ENCODE data around the gene TRPM4.
"Not testable (repeated sequence)": the region's sequence is repeated elsewhere in the genome, so short reads cannot be mapped to it uniquely, and the experiment has no call there.

Gene TRPM4

DNA sequence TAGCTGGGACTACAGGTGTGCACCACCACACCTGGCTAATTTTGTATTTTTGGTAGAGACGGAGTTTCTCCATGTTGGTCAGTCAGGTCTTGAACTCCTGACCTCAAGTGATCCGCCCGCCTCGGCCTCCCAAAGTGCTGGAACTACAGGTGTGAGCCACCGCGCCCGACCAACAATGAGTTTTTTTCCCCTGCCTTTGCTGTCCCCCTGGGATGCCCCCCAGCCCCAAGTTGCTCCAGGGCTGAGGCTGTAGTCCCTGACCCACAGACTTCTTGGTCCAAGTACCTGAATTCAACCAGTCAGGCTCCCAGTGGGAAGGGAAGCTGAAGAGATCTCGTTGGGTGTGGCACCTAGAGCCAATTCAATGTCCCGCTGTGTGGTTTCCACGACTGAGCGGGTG is 66.8 kb downstream of the TRPM4 start:
- DNase-seq (ENCODE audit: low read depth in 2 of 3, low spot score in 1 of 3): not testable (repeated sequence)

DNA sequence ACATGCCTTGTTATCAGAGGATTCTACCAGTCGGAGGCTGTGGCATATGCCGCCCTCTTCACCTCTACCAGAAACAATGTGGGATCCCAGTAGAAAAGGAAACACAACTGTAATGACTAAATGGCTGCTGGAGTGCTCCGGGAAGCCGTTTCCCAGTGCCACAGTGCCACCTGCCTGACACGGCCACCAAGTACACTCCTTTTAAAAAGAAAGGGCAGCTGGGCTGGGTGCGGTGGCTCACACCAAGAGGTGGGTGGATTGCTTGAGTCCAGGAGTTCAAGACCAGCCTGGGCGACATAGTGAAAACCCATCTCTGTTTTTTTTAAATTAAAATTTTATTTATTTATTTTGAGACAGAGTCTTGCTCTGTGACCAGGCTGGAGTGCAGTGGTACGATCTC is 67.3 kb downstream of the TRPM4 start:
- DNase-seq (ENCODE audit: low read depth in 2 of 3, low spot score in 1 of 3): no peak

DNA sequence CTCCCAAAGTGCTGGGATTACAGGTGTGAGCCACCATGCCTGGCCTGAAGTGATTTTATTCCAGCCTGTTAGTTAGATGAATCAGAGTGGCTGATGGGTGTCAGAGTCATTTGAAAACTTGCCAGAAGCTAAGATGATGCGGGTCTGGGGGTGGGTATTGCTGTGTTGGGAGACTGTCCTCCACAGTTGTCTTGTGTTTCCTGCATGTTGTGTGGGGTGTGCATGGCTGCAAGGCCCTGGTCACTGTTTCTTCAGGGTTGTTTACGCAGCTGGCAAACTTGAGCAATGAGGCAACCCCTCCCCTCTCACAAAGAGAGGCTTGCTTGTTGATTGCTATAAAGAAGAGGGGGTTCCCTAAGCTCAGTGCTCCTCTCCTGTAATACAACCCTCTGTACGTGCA is 71.8 kb downstream of the TRPM4 start:
- no peak for DNase-seq (ENCODE audit: low read depth in 2 of 3, low spot score in 1 of 3)

DNA sequence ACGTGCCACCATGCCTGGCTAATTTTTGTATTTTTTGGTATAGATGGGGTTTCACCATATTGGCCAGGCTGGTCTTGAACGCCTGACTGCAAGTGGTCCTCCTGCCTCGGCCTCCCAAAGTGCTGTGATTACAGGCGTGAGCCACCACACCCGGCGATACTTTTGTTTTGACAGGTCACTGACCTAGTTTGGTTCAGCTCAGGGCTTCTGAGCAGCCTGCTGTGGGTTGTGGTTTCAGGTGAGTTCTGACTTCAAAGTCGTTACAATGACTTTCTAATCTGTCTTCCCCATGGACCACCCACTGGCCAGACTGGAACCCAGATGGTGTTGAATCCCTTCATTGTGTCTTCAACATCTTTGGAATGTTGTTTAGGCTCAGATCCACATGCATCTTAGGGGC is 73.8 kb downstream of the TRPM4 start:
- DNase-seq (ENCODE audit: low read depth in 2 of 3, low spot score in 1 of 3): no peak

DNA sequence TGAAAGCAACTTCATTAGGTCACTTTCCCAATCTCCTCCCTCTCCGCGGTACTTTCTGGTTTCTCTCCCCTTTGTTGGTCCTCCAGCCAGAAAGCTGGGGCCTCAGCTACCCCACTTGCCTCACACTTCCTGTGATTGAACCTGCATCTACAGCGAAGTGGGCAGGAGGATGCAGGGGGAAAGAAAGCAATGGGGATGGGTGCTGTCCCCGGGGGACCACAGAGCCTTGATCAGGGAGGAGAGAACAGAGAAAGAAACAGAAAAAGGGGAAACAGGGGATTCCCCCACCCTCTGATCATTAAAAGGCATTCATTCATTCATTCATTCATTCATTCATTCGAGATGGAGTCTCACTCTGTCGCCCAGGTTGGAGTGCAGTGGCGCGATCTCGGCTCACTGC is 74.2 kb downstream of the TRPM4 start:
- no peak for DNase-seq (ENCODE audit: low read depth in 2 of 3, low spot score in 1 of 3)

DNA sequence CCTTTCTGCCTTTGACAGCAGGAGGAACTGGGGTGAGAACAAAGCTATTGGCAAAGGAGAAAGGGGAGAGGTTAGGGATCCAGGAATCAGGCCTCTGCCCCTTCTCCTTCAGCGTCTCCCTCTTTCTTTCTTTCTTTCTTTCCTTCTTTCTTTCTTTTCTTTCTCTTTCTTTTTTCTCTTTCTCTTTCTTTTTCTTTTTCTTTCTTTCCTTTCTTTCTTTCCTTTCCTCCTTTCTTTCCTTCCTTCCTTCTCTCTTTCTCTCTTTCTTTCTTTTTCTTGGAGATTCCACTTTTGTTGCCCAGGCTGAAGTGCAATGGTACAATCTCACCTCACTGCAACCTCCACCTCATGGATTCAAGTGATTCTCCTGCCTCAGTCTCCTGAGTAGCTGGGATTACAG is 75.6 kb downstream of the TRPM4 start:
- DNase-seq (ENCODE audit: low read depth in 2 of 3, low spot score in 1 of 3): no peak

DNA sequence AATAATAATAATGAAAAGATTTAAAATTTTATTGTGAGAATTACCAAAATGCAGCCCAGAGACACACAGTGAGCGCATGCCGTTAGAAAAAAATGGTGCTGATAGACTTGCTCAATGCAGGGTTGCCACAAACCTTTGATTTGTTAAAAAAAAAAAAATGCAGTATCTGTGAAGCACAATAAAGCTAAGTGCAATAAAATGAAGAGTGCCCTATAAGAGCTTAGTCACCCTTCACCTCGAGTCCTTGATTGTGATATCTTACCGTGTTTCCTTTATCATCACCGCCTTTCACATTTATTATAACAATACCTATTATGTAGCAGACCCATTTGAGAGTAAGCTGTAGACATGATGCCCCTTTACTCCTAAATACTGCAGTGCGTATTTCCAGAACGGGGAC is 84.2 kb downstream of the TRPM4 start:
- DNase-seq (ENCODE audit: low read depth in 2 of 3, low spot score in 1 of 3): no peak

DNA sequence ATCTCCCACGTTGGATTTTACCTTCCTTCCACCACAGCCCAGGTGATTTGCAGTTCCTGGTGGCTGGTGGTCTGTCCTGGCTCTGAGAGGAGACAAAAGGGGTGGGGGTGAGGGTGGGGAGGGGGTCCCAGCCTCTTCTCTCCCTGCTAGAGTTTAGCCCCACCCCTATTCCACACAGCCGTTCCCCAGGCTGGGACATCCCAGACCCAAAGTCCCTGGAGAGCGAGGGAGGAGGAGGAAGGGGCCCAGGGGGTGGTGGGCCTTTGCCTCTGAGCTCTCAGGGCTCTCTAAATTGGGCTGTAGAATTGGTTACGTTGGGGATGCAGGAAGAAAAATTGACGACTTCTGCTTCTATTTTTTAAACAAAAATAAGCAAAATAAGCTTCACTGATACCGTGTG is 85.5 kb downstream of the TRPM4 start:
- no peak for DNase-seq (ENCODE audit: low read depth in 2 of 3, low spot score in 1 of 3)

DNA sequence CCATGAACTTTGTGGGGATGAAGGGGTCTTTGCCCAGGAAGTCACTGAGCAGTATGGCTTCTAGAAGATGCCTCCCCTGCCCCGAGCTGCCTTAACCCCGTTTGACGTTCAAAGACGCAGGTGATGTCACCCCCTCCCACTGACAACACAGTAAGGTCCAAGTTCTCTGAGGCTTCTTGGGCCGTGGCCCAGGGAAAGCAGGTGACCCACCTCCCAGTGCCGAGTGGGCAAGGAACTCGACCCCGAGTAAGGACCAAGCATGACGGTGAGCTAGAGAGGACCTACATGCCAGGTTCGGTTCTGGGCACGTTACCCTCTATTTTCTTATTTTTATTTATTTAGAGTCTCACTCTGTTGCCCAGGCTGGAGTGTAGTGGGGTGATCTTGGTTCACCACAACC is 86.1 kb downstream of the TRPM4 start:
- no peak for DNase-seq (ENCODE audit: low read depth in 2 of 3, low spot score in 1 of 3)

DNA sequence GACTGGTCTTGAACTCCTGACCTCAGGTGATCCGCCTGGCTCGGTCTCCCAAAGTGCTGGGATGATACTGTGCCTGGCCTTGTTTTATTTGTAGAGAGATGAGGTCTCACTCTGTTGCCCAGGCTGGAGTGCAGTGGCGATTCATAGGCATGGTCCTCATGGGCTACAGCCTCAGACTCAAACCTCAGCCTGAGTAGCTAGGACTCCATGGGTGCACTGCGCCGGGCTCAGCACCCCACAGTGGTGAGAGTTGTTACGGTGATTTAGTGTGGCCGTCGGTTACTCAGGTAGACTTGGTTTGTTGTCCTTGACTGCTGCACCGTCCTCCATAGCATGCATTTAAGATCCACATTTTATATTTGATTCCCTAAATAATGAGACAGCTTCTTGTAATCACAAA is 86.7 kb downstream of the TRPM4 start:
- DNase-seq (ENCODE audit: low read depth in 2 of 3, low spot score in 1 of 3): no peak

DNA sequence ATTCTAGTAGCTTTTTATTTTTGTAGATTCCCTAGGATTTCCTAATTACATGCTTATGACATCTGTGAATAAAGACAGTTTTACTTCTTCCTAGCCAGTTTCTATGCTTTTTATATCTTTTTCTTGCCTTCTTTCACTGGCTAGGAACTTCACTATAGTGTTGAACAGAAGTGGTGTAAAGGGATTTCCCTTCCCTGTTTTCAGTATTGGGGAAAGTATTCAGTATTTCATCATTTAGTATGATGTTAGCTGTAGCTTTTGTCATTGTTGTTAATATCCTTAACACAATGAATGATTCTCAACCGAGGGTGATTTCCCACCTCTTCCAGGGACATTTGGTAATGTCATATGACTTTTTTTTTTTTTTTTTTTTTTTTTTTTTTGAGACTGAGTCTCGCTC is 90.1 kb downstream of the TRPM4 start:
- no peak for DNase-seq (ENCODE audit: low read depth in 2 of 3, low spot score in 1 of 3)

DNA sequence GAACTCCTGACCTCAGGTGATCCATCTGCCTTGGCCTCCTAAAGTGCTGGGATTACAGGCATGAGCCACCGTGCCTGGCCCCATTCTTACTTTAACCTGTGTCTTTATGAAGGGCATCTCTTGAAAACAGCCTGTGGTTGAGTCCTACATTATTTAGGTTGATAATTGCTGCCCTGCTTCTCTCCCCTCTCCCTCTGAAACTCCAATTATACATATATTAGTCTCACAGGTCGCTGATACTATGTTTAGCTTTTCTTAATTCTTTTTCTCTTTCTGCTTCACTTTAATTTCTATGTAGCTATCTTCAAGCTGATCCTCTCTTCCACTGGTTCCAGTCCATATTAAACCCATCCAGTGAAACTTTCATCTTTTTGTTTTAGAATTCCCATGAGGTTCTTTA is 92.3 kb downstream of the TRPM4 start:
- DNase-seq (ENCODE audit: low read depth in 2 of 3, low spot score in 1 of 3): no peak

DNA sequence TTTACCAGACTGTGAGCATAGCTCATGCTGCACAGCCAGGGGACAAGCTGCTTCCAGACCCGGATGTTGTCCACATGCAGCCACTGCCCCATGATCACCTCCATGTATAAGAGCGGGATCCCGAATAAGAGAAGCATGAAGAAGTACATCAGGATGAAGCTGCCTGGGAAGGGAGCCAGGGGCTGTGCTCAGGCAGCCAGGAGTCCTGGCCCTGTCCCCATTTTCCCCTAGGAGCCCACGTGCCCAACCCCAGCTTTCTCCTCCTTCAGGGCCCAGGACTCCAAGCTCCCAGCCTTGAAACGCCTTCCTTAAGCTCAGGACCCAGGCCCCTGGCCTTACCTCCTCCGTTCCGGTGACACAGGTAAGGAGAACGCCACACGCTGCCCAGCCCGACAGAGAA is 98.1 kb downstream of the TRPM4 start:
- no peak for DNase-seq (ENCODE audit: low read depth in 2 of 3, low spot score in 1 of 3)

DNA sequence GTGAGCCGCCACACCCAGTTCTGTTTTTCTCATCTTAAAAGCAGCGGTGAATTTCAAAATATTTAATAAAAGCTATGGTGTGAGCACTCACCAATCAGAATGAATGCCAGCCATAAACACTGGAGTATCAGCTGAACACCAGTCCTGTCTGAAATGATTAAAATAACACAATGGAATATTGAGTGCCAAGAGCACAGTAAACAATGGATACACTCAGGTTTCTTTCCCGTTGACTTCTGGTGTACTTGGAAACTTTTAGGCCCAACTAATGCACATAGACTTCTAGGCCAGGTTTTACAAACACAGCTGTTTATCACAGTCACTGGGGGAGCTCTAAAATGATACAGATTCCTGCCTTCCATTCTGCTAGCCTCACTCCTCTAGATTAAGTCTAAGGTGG is 99.1 kb downstream of the TRPM4 start:
- no peak for DNase-seq (ENCODE audit: low read depth in 2 of 3, low spot score in 1 of 3)

Data from stimulated activated CD4-positive, alpha-beta T cell treated with anti-CD3 and anti-CD28 coated beads, Interleukin-12 subunit alpha, Interleukin-12 subunit beta, amount 100 ng/mL, for 48 hours (primary cell).